ENCODE measurements around the gene RGMA.
A peak's percentile ranks its signal among the peaks of the same experiment; 100 is the strongest.

The RGMA gene

GRCh38 chr15:93028632-93029213 is 60.3 kb downstream of the RGMA start:
- FAIRE-seq (no peak), DNase-seq (ENCODE audit: insufficient read length) (no peak)
- 0 out of 2 replicates have a peak, but pooled peaks have one; percentile 4 for TF ChIP-seq POLR2AphosphoS5 (IDR thresholded peaks at IDR 0.05; ENCODE audit: low read depth, low read length)
- no peak for TF ChIP-seq POLR2A (IDR thresholded peaks at IDR 0.05; ENCODE audit: low read depth, low read length)
- no peak for TF ChIP-seq TAF1 (IDR thresholded peaks at IDR 0.05; ENCODE audit: borderline replicate concordance, low read depth, low read length)

DNA sequence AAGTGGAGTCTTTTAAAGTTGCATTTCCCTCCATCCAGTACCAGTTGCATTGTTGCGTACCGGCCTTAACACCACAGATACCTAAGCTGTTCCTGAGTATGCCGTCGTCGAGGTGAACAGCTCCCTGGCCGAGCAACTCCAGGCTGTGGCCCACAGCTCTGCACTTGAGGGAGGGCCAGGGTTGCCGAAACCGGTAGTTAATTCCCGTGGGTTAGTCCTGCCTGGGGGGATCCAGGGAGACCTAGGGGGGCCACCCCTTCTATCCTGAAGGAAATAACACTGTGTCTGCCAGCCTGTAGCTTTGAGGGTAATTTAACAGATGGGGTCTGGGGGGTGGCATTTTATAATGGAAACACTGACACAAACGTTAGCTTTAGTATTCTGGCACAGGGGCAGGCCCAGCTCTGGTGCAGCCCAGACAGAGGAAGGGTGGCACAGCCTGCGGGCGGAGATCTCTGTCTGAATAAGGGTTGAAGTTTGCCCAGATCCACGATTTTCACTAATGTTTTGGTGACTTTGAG is 60.8 kb downstream of the RGMA start:
- DNase-seq (ENCODE audit: insufficient read length), result no peak
- peak; percentile 24 for FAIRE-seq
- peak; percentile 65 for TF ChIP-seq POLR2AphosphoS5 (IDR thresholded peaks at IDR 0.05; ENCODE audit: low read depth, low read length)
- peak; percentile 52; the same call in 1 of the 2 replicates for TF ChIP-seq POLR2A (IDR thresholded peaks at IDR 0.05; ENCODE audit: low read depth, low read length)
- no peak for TF ChIP-seq TAF1 (IDR thresholded peaks at IDR 0.05; ENCODE audit: borderline replicate concordance, low read depth, low read length)

DNA sequence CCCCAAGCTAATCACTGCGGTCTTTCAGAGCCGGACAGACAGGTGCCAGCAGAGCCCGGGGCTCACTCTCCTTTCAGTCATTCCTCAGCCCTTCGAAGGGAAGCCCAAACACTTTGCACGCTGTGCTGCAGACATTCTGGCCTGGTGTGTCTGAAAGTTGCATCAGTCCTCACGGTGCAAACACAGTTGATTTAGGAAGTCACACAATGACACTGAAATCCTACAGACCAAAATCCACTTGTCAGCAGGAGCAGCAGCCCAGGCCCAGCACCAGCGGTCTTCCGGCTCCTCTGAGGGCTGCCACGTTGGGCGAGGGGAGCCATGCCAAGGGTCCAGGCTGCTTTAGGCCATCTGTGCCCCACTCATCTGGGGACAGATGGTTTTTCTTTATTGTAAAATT is 61.6 kb downstream of the RGMA start:
- DNase-seq (ENCODE audit: insufficient read length) (no peak), FAIRE-seq (no peak)
- TF ChIP-seq TAF1 (IDR thresholded peaks at IDR 0.05; ENCODE audit: borderline replicate concordance, low read depth, low read length) (no peak), POLR2A (IDR thresholded peaks at IDR 0.05; ENCODE audit: low read depth, low read length) (no peak; the same call in none of the 2 replicates), POLR2AphosphoS5 (IDR thresholded peaks at IDR 0.05; ENCODE audit: low read depth, low read length) (no peak)

DNA sequence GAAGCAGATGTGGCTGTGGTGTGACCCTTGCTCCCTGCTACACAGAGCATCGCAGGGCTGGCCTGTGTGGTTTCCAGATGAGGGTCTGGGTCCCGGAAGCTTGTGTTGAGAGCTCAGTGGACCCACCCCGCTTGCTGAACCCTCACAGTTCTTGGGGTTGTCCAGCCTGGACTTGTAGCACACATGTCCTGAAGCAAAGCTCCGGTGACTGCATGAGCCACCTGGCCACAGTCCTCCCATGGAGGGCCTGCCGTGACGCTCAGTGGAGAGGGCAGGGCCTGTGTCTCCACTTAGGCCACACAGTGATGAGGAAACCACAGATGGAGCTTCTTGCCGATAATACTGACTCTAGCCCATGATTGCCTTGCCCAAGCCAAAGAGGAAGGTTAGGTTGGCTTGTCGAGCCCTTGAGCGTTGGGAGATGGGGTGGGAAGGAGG is 62.6 kb downstream of the RGMA start:
- DNase-seq (ENCODE audit: insufficient read length) (no peak), FAIRE-seq (no peak)
- TF ChIP-seq TAF1 (IDR thresholded peaks at IDR 0.05; ENCODE audit: borderline replicate concordance, low read depth, low read length) (no peak), POLR2A (IDR thresholded peaks at IDR 0.05; ENCODE audit: low read depth, low read length) (peak; percentile 39; the same call in 1 of the 2 replicates), POLR2AphosphoS5 (IDR thresholded peaks at IDR 0.05; ENCODE audit: low read depth, low read length) (0 out of 2 replicates have a peak, but pooled peaks have one; percentile 26)

DNA sequence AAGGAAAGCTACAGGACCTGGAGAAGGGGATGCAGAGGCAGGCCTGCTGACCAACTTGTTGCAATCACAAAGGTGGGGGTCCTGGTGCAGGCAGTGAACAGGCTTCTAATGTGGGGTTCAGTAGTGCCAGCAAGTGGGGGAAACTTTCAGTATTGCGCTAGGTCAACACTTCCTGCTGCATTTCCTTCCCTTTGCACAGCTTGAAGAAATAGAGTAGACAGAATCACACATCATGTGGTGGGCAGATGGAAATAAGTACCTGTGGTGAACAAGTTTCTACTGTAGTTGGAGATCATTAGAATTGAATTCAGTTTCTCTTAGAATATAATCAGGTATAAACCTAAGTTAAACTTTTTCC is 63.4 kb downstream of the RGMA start:
- FAIRE-seq (no peak), DNase-seq (ENCODE audit: insufficient read length) (no peak)
- TF ChIP-seq TAF1 (IDR thresholded peaks at IDR 0.05; ENCODE audit: borderline replicate concordance, low read depth, low read length) (no peak), POLR2AphosphoS5 (IDR thresholded peaks at IDR 0.05; ENCODE audit: low read depth, low read length) (no peak), POLR2A (IDR thresholded peaks at IDR 0.05; ENCODE audit: low read depth, low read length) (no peak)

DNA sequence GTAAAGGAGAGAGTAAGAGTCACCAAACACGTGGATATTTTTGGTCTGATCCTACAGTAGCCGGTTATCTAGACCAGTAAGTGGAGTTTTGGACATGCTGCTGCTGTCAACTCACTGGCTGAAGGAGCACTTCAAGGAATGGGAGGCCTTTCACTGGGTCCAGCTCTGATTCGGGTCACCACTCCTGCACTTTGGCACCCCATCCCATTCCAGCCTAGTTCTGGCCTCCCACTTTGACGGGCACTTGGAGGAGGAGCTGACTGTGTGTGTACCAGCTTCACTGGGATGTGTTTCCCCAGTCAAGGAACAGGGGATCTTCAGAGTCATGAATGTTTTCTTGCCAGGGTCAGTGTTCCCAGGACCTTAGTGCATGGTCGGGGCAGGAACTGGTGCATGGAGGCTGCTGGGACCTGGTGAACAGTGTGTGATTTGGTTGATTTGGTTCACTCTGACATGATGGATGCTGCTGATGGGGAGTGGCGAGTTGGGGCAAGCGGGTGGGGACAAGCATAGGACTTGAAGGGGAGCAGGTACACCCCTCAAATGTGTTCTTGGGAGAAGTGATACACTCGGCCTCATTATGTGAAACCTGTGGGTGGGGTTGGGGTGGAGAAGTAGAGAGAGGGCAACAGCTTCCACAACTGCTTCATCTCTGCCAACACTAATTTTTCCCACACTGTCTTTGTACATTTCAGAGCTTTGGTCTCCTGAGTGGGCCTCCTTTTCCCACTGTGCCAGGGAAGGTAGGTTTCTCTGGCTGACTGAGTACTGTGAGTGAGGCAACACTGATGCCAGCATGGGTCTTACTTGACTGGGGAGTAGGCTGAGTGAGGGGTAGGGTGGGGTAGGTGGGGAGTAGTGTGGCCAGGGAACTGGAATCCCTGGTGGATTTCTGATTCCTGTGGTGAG is 64.0 kb downstream of the RGMA start:
- FAIRE-seq, result no peak
- TF ChIP-seq POLR2AphosphoS5 (IDR thresholded peaks at IDR 0.05; ENCODE audit: low read depth, low read length), result no peak
- TF ChIP-seq TAF1 (IDR thresholded peaks at IDR 0.05; ENCODE audit: borderline replicate concordance, low read depth, low read length), result no peak
- no peak for TF ChIP-seq POLR2A (IDR thresholded peaks at IDR 0.05; ENCODE audit: low read depth, low read length)
- no peak for DNase-seq (ENCODE audit: insufficient read length)

- no peak for DNase-seq (ENCODE audit: insufficient read length)
- TF ChIP-seq TAF1 (IDR thresholded peaks at IDR 0.05; ENCODE audit: borderline replicate concordance, low read depth, low read length) (no peak), POLR2AphosphoS5 (IDR thresholded peaks at IDR 0.05; ENCODE audit: low read depth, low read length) (0 out of 2 replicates have a peak, but pooled peaks have one; percentile 9)
- no peak for FAIRE-seq
These were observed 64.7 kb downstream of the RGMA start for GRCh38 chr15:93024293-93024692.

- FAIRE-seq (no peak), DNase-seq (ENCODE audit: insufficient read length) (no peak)
- TF ChIP-seq TAF1 (IDR thresholded peaks at IDR 0.05; ENCODE audit: borderline replicate concordance, low read depth, low read length) (no peak), POLR2AphosphoS5 (IDR thresholded peaks at IDR 0.05; ENCODE audit: low read depth, low read length) (no peak), POLR2A (IDR thresholded peaks at IDR 0.05; ENCODE audit: low read depth, low read length) (no peak)
These were observed 67.8 kb downstream of the RGMA start for GRCh38 chr15:93020976-93021772.

GRCh38 chr15:93019971-93020370 is 69.0 kb downstream of the RGMA start:
- TF ChIP-seq TAF1 (IDR thresholded peaks at IDR 0.05; ENCODE audit: borderline replicate concordance, low read depth, low read length), result no peak
- TF ChIP-seq POLR2AphosphoS5 (IDR thresholded peaks at IDR 0.05; ENCODE audit: low read depth, low read length), result no peak
- TF ChIP-seq POLR2A (IDR thresholded peaks at IDR 0.05; ENCODE audit: low read depth, low read length), result no peak
- FAIRE-seq (no peak), DNase-seq (ENCODE audit: insufficient read length) (no peak)

DNA sequence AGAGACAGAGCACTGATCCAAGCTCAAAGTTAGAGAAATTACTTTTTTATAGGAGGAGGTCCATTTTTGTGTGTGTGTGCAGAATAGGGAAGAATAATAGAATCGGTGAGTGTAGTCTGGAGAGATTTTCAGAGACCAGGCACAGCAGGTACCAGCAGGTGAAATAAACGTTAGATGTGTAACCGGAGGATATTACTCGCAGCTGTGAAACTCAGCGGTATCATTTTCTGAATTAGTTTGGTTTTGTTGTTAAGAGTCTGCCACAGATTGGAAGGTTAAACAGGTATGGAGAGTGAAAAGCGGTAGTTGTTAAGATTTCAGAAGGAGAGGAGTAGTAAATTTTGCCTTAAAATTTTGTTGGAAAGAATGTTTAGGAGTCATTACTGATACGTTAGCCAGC is 69.9 kb downstream of the RGMA start:
- TF ChIP-seq POLR2AphosphoS5 (IDR thresholded peaks at IDR 0.05; ENCODE audit: low read depth, low read length), result no peak
- TF ChIP-seq TAF1 (IDR thresholded peaks at IDR 0.05; ENCODE audit: borderline replicate concordance, low read depth, low read length), result no peak
- no peak for TF ChIP-seq POLR2A (IDR thresholded peaks at IDR 0.05; ENCODE audit: low read depth, low read length)
- FAIRE-seq (no peak), DNase-seq (ENCODE audit: insufficient read length) (no peak)

DNA sequence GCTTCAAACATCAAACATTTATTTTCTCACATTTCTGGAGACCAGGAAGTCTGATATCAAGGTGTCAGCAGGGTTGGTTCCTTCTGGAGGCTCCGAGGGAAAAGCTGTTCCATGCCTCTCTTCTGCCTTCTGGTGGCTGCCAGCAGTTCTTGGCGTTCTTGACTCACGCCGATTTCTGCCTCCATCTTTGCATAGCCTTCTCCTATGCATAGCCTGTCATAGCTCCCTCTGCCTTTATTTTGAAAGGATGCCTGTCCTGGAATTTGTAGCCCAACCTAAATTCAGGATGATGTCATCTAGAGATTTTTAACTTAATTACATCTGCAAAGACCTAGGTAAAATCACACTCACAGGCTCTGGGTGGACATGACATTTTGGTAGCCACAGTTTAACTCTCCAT is 70.4 kb downstream of the RGMA start:
- FAIRE-seq (no peak), DNase-seq (ENCODE audit: insufficient read length) (no peak)
- TF ChIP-seq POLR2AphosphoS5 (IDR thresholded peaks at IDR 0.05; ENCODE audit: low read depth, low read length) (no peak), POLR2A (IDR thresholded peaks at IDR 0.05; ENCODE audit: low read depth, low read length) (no peak), TAF1 (IDR thresholded peaks at IDR 0.05; ENCODE audit: borderline replicate concordance, low read depth, low read length) (no peak)

Measured in GM12892 (cell line).